ENCODE measurements around the gene SMIM20.

SMIM20 gene

DNA sequence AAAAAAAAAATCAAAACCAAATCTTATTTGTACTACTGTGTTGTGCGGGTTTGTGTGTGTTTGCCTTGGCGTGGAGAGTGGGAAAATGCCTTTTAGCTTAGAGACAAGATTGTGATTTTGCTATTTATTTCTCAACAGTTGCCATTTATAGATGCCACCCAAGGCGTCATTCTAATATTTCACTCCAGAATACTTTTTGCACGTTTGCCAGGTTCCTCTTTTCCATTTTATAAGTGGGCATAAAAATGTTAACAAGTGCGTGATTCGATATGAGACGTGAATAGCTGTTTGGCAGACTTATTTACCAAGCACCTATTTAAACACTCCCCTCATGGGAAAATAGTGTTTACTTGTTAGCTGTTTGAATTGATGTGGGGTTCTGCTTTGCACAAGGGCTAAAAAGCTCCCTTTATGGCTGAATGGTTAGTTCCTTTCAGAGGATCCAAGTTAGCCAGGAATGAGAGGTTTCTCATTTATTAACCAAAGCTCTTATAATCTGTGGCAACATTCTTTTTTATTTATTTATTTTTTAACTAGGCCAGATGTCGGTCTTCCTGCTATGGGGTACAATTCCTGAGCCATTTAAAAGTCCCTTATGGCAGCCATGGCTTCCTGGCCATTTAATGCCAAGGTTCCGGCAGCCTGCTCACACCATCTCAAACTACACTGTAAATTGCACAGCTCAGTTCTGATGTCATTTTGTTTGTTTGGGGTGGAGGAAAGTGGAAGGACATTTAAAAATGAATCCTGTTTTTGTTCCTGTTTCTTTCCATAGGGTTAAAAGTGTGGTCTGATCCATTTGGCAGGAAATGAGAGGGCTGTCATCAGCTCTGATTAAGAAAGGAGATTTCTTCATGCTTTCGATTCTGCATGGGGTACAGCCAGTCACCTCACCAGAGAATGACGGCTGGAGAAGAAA lies 14.6 kb downstream of the SMIM20 start:
- DNase-seq: no peak

- DNase-seq: no peak
These were observed 15.3 kb downstream of the SMIM20 start for GRCh38 chr4:25929298-25929686.

GRCh38 chr4:25930731-25931354 lies 16.8 kb downstream of the SMIM20 start:
- DNase-seq: no peak

- no peak for DNase-seq
These were observed 22.7 kb downstream of the SMIM20 start for GRCh38 chr4:25936696-25937095.

GRCh38 chr4:25937801-25938200 lies 23.8 kb downstream of the SMIM20 start:
- no peak for DNase-seq

DNA sequence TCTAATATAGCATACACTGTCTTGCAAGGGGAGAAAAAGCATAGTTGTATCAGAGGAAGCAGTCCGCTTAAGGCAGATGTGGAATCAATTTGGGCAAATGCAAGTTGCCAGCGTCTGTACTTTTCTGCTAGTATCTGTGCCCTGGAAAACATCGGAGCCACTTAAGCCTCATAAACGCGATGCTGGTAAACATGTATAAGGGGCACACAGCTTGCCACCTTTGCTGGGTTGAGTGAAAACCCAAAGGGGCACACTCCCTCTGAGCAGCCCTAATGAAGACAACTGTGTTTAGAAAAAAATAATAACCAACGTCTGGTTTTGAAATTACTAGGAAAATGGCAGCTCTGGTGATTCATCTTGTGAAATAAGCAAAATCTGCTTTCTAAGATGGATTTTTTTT lies 24.3 kb downstream of the SMIM20 start:
- no peak for DNase-seq

DNA sequence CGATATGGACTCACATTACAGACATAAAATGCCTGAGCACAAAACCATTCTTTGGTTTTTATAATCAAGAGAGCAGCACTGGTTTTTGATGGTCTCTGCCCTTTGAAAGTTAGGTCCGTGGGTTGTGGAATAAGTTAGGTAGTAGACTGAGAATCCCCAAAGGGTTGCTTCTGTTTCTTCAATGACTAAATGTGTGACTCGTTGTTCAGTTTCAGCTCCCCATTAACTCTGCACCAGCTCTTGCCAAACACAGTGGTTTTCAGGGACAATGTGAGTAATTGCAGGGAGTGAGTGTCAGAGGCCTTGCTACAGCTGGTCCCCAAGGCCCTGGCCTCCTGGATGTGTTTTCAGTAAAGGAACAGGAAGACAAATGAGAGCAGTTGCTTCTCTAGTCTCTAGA lies 24.8 kb downstream of the SMIM20 start:
- DNase-seq: no peak

GRCh38 chr4:25939330-25939729 lies 25.3 kb downstream of the SMIM20 start:
- no peak for DNase-seq

GRCh38 chr4:25941457-25942221 lies 27.6 kb downstream of the SMIM20 start:
- no peak for DNase-seq

- no peak for DNase-seq
These were observed 29.3 kb downstream of the SMIM20 start for GRCh38 chr4:25943312-25943711.

- DNase-seq: no peak
These were observed 29.8 kb downstream of the SMIM20 start for GRCh38 chr4:25943805-25944204.

DNA sequence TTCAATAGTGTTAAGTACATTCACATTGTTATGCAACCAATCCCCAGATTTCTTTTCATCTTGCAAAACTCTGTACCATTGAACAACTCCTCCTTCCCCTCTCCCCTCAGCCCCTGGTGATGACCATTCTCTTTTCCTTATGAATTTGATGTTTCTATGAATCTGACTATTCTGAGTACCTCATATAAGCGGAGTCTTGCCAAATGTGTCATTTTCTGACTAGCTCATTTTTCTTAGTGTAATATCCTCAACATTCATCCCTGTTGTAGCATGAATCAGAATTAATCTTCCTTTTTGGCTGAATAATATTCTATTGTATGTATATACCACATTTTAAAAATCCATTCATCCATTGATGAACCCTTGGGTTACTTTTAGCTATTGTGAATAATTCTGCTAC lies 34.0 kb downstream of the SMIM20 start:
- no peak for DNase-seq

DNA sequence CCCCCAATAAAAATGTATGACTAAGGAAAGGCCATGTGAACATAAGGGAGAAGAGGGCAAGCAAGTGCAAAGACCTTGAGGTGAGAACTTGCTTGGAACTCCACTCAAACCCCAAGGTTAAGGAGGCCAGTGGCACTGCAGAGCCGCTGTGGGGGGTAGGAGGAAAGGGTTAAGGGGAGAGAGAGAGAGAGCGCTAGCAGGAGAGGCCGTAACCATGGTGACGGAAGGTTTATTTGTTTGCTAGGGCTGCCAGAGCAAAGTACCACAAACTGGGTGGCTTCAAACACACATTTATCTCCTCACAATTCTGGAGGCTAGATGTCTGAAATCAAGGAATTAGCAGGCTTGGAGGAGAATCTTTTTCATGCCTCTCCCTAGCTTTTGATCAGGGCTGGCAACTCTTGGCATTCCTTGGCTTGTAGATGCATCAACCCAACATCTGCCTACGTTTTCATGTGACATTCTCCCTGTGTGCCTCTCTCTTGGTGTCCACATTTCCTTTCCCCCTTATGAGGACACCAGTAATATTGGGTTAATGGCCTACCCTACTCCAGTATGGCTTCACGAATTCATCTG lies 35.2 kb downstream of the SMIM20 start:
- no peak for DNase-seq

DNA sequence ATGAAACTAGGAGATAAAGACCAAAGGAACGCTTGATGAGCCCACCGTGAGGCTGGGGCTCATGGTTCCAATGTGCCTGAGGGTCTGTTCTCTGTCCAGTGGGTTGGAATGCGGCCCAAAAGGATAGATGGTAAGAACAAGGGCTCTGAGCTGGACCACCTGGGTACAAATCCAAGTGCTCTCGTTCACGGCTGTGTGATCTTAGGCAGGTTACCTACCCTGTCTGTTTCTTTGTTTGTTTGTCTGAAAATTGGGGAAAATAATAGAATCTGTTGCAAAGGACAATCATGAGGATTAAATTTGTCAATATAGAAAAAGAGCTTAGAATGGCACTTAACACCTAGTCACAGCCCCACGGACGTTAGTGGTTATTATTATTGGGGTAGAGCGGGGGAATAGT lies 36.0 kb downstream of the SMIM20 start:
- no peak for DNase-seq

DNA sequence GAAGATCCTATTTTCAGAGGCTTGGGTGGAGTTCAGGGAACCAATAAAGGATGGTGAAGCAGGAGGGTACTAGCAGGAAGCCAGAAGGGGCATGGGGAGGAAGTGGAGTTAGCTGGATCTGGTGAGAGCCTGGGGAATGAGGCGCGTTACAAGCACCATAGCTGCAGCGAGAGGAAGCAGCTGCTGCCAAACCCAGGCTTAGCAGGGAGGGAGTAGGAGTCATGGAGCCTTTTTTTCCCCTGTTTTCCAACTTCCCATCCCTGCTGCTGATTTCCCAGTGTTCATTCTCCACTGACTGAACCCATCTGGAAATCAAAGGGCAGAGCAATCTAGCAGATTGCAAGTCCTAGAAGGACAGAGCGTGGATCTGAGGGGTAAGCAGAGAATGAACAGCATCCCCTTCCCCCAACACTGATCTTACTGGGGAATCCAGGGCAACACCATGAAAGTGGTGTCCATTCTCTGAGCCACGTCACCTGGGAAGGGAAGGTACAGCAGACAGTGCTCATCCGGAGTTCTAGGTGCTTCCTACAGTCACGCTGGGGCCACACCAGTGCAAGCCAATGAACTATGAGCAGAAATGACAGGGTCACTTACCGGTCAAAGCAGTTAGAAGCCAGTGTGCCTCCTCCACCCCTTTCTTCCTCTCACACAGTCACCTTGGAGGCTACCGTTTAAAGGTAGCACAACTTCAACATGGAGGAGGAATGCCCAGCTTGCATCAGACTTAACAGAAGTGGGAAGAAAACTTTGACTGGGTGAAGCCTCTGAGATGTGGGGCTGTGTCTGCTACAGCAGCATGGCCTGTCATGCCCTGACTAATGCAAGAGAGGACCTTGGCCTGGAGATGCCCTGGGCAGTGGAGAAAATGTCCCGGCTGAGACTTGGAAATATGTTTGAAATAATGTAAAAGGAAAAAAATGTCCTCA lies 36.7 kb downstream of the SMIM20 start:
- no peak for DNase-seq

DNA sequence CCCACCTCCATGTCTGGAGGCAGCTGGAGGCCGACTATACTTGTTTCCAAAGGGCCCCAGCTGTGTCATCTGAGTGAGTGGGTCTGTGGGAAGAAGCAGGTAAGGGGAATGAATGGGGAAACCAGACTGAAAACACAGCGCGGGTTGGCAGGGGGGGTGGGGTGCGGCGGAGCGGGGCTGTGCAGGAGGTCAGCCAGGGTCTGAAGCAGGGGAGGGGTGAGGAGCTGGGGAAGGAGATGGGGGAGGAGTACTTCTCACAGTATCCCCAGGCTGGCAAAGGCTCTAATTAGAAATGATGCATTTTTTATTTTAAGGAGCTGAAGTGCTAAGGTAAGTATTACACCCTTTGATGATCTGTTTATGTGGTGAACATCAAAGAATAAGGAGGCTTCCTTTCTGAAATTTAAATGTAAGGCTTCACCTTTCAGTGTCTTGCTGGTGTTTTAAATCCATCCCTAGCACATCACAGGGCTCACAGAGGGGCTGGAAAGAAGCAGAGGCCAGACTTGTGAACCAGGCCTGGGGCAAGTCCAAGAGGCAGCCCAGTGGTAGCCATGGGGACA lies 37.5 kb downstream of the SMIM20 start:
- no peak for DNase-seq

GRCh38 chr4:25953740-25954139 lies 39.7 kb downstream of the SMIM20 start:
- no peak for DNase-seq

GRCh38 chr4:25954293-25954904 lies 40.4 kb downstream of the SMIM20 start:
- DNase-seq: no peak

GRCh38 chr4:25955705-25956104 lies 41.7 kb downstream of the SMIM20 start:
- DNase-seq: no peak

DNA sequence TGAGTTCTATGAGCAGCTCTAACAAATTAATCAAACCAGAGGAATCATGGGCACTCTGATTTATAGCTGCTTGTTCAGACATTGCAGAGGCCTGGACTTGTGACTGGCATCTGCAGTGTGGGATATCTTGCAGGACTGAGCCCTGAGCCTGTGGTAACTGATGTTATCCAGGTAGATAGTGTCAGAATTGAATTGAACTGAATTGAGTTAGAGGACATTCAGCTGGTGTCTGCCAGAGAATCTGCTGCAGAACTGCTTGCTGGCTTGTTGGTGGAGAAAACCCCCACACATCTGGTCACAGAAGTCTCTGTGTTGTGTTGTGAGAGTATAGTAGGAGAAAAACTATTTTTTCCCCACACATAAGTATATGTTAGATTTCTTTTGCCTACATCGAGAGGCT lies 42.2 kb downstream of the SMIM20 start:
- no peak for DNase-seq

DNA sequence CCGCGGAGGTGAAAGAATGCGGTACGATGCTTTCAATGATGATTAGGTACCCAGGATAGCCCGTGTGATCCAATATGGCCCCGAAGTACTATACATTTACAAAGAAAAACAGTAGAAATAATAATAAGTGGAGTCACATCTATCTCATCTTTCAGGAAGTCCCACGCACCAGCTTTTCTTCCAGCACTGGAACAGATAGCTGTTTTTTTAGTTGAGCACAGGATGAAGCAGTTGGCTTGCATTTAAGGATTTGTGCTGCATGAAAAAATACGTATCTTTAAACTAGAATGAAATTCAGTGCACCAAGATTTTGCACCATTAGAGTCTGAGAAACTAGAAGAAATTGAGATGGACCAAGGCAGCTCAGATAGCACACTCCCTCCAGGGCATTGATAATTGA lies 44.1 kb downstream of the SMIM20 start:
- DNase-seq: no peak

Measured in NCI-H524 treated with DMSO at 0.1 percent for 48 hours (cell line).